Spleen (tissue), 7 donors: ENCODE results near the gene NHEJ1.

ENCODE experiments used
- CTCF ChIP-seq, 11 experiments: fragments of 200-600 bp in 7 of 11; fragments of 450-650 bp in 4 of 11; sonication (generic) in 4 of 11; IDR thresholded peaks in 8 of 11; conservative IDR thresholded peaks in 3 of 11; 1 replicate in 7 of 11; 2 replicates in 4 of 11; pipeline versions ENCODE4 v1.4.0 to v1.8.0; 2016 to 2021; ENCODE audit warnings: antibody characterized with exemption in 11 of 11, inconsistent platforms in 4 of 11, mild to moderate bottlenecking in 1 of 11
- POLR2A ChIP-seq, 3 donors: fragments of 450-650 bp; IDR thresholded peaks; one replicate each; pipeline ENCODE4 v1.5.1; 2017; ENCODE audit warnings: antibody characterized with exemption in 3 of 3, mild to moderate bottlenecking in 1 of 3
- donor health status: DM: no; HTN: no; CAD: no; lungs with moderate emphysema.
- donor health status: DM: no; HTN: no; CAD: no.
- donor health status: DM: no; HTN: no; CAD: no.

DNA sequence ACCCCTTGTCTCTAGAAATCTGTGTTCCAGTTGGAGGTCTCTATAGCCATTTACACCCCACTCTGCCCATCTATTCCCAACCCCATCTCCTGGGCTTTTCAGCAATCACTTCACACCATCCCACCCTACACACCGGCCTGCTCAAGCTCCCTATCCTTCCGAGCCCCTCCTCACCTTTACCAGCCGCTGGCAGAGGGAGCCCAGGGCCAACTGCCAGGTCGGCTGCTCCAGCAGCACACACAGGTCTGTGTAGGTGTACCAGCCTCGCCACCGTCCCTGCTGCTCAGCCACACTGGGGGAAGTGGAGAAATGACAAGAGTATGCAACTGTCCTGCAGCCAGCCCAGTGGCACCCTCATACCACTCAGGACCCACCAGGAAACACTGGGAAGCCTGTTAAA, 12.6 kb upstream of the NHEJ1 start:
- TF ChIP-seq CTCF (IDR thresholded peaks at IDR 0.05 in 8 of 11, conservative IDR thresholded peaks at IDR 0.05 in 3 of 11) (no peak), POLR2A (IDR thresholded peaks at IDR 0.05) (no peak)
